ENCODE measurements around the gene DOCK4.
"Not testable (repeated sequence)": the region's sequence is repeated elsewhere in the genome, so short reads cannot be mapped to it uniquely, and the experiment has no call there.

DOCK4 gene

GRCh38 chr7:112206238-112206990, at the start of gene DOCK4, which contains the start of gene ZNF277:
DOCK4 (minus strand) TSS chr7:112206399; CDS start chr7:112206138, 261 bp downstream.
ZNF277 (plus strand) TSS chr7:112206695; CDS start chr7:112206717, 22 bp downstream.
- peak; percentile 93 for DNase-seq

GRCh38 chr7:112255388-112255720, 49.2 kb upstream of the DOCK4 start:
- no peak for DNase-seq

GRCh38 chr7:112254709-112255387, 48.6 kb upstream of the DOCK4 start:
- no peak for DNase-seq

- DNase-seq, result no peak
Observed at GRCh38 chr7:112254156-112254555, 48.0 kb upstream of the DOCK4 start.

- DNase-seq, result no peak
Observed at GRCh38 chr7:112252691-112253090, 46.5 kb upstream of the DOCK4 start.

- no peak for DNase-seq
Observed at GRCh38 chr7:112252141-112252540, 45.9 kb upstream of the DOCK4 start.

- not testable (repeated sequence) for DNase-seq
Observed at GRCh38 chr7:112249967-112250366, 43.8 kb upstream of the DOCK4 start.

GRCh38 chr7:112248598-112248997, 42.4 kb upstream of the DOCK4 start:
- no peak for DNase-seq

GRCh38 chr7:112238852-112239610, 32.8 kb upstream of the DOCK4 start:
- DNase-seq, result no peak

- DNase-seq, result no peak
Observed at GRCh38 chr7:112238330-112238729, 32.1 kb upstream of the DOCK4 start.

- DNase-seq, result no peak
Observed at GRCh38 chr7:112236597-112236996, 30.4 kb upstream of the DOCK4 start.

GRCh38 chr7:112234147-112234546, 27.9 kb upstream of the DOCK4 start:
- DNase-seq, result no peak

GRCh38 chr7:112233048-112233697, 27.0 kb upstream of the DOCK4 start:
- DNase-seq, result no peak

GRCh38 chr7:112232212-112232978, 26.2 kb upstream of the DOCK4 start:
- DNase-seq, result no peak

- no peak for DNase-seq
Observed at GRCh38 chr7:112228632-112229031, 22.4 kb upstream of the DOCK4 start.

- no peak for DNase-seq
Observed at GRCh38 chr7:112226701-112227276, 20.6 kb upstream of the DOCK4 start.

- no peak for DNase-seq
Observed at GRCh38 chr7:112225006-112225405, 18.8 kb upstream of the DOCK4 start.

GRCh38 chr7:112224186-112224585, 18.0 kb upstream of the DOCK4 start:
- no peak for DNase-seq

GRCh38 chr7:112223310-112223709, 17.1 kb upstream of the DOCK4 start:
- no peak for DNase-seq

GRCh38 chr7:112220877-112221434, 14.8 kb upstream of the DOCK4 start:
- DNase-seq, result no peak

- no peak for DNase-seq
Observed at GRCh38 chr7:112215787-112216186, 9.6 kb upstream of the DOCK4 start.

GRCh38 chr7:112214883-112215282, 8.7 kb upstream of the DOCK4 start:
- DNase-seq, result no peak
